ENCODE data around the gene ROCK2. TPM values are rescaled to one million over a fixed set of nuclear protein-coding genes. Genes with fewer than 3 reads are reported as not detected.
A peak's percentile ranks its signal among the peaks of the same experiment; 100 is the strongest.

ROCK2 gene
- total and polyA plus RNA-seq, 9 of the 15 experiments (the other 6 are each of a cell fraction or from before 2014, with no cell fraction given) = 4.9 to 30.6 (median 14.3) TPM

GRCh38 chr2:11338580-11338979, 5.9 kb downstream of the ROCK2 start:
- intact Hi-C loops (cut with micrococcal nuclease) (no loop called here), in situ Hi-C loops (cut with MboI) (no loop called here)
- Histone ChIP-seq H3K27me3 (ENCODE audit: control insufficient read depth in 2 of 2, insufficient read depth in 2 of 2, low read length in 2 of 2) (no peaks in the 10 kb centered on the region), H3K4me1 (replicated peaks in 1 of 2; ENCODE audit: control insufficient read depth in 2 of 2, insufficient read depth in 2 of 2, low read length in 2 of 2) (peaks cover under 1 to 15% of the 10 kb centered on the region in 2 experiments), H3K9me1 (ENCODE audit: control insufficient read depth, insufficient read depth, low read length) (no peaks in the 10 kb centered on the region), H3K36me3 (ENCODE audit: control insufficient read depth, insufficient read depth, low read length) (0 out of 3 replicates have a peak, but pooled peaks cover 3% of the 10 kb centered on the region), H3K27ac (ENCODE audit: extremely low read depth, low read depth, low read length) (no peak overlapping the region), H3K9me3 (replicated peaks; ENCODE audit: control insufficient read depth, insufficient read depth, low read depth, low read length) (no peaks in the 10 kb centered on the region), H2AFZ (ENCODE audit: low read depth, low read length) (no peak overlapping the region), H3K79me2 (ENCODE audit: control insufficient read depth, insufficient read depth, low read length) (peaks cover 97% of the 10 kb centered on the region), H3K9ac (ENCODE audit: insufficient read depth in 1 of 2, low read depth in 2 of 2, low read length in 2 of 2) (no peak overlapping the region), H4K20me1 (replicated peaks; ENCODE audit: control insufficient read depth, insufficient read depth, low read length) (peaks cover 23% of the 10 kb centered on the region), H3K4me3 (no peak overlapping the region), H3K4me2 (ENCODE audit: insufficient read depth, low read length) (no peak overlapping the region)
- FAIRE-seq = no peak
- no peak for DNase-seq (ENCODE audit: extremely low read depth in 1 of 4, low spot score in 3 of 4)
- ChIA-PET POLR2A (no interaction called here), CTCF (ENCODE audit: low intra/inter-chr PET ratio) (no interaction called here)
- no TSS peak for BruUV-seq (replicated peaks)
- no peak for ATAC-seq
- WGBS (ENCODE audit: insufficient coverage, low coverage, missing lambda C conversion rate) = 90% methylated on average over 5 of the region's 5 CpGs
- TF ChIP-seq BRF1 (IDR thresholded peaks at IDR 0.05; ENCODE audit: borderline replicate concordance, extremely low read depth, insufficient read length) (no peak), ZNF507 (tag; conservative IDR thresholded peaks at IDR 0.05) (no peak), ARNT (IDR thresholded peaks at IDR 0.05) (no peak), ZNF316 (IDR thresholded peaks at IDR 0.05) (peak; percentile 91), C11orf30 (IDR thresholded peaks at IDR 0.05; ENCODE audit: low read depth) (peak; percentile 76), ZNF551 (CRISPR knock-in tag; IDR thresholded peaks at IDR 0.05) (no peak), MAFG (tag; conservative IDR thresholded peaks at IDR 0.05) (peak; percentile 57), TBL1XR1 (IDR thresholded peaks at IDR 0.05; ENCODE audit: low read length in 2 of 2) (no peak), MAFF (IDR thresholded peaks at IDR 0.05; ENCODE audit: low read length) (peak; percentile 60), HSF4 (CRISPR knock-in tag; IDR thresholded peaks at IDR 0.05; ENCODE audit: borderline replicate concordance) (no peak), MAFK (IDR thresholded peaks at IDR 0.05; ENCODE audit: low read length) (peak; percentile 63), ZSCAN29 (IDR thresholded peaks at IDR 0.05) (no peak), ZFP91 (CRISPR knock-in tag; IDR thresholded peaks at IDR 0.05) (no peak), MXI1 (IDR thresholded peaks at IDR 0.05; ENCODE audit: low read depth, low read length) (no peak), CHD4 (IDR thresholded peaks at IDR 0.05; ENCODE audit: insufficient read depth, insufficient replicate concordance, low read depth, low read length, poor library complexity, severe bottlenecking) (no peak)
- TF ChIP-seq, protein P1, sequence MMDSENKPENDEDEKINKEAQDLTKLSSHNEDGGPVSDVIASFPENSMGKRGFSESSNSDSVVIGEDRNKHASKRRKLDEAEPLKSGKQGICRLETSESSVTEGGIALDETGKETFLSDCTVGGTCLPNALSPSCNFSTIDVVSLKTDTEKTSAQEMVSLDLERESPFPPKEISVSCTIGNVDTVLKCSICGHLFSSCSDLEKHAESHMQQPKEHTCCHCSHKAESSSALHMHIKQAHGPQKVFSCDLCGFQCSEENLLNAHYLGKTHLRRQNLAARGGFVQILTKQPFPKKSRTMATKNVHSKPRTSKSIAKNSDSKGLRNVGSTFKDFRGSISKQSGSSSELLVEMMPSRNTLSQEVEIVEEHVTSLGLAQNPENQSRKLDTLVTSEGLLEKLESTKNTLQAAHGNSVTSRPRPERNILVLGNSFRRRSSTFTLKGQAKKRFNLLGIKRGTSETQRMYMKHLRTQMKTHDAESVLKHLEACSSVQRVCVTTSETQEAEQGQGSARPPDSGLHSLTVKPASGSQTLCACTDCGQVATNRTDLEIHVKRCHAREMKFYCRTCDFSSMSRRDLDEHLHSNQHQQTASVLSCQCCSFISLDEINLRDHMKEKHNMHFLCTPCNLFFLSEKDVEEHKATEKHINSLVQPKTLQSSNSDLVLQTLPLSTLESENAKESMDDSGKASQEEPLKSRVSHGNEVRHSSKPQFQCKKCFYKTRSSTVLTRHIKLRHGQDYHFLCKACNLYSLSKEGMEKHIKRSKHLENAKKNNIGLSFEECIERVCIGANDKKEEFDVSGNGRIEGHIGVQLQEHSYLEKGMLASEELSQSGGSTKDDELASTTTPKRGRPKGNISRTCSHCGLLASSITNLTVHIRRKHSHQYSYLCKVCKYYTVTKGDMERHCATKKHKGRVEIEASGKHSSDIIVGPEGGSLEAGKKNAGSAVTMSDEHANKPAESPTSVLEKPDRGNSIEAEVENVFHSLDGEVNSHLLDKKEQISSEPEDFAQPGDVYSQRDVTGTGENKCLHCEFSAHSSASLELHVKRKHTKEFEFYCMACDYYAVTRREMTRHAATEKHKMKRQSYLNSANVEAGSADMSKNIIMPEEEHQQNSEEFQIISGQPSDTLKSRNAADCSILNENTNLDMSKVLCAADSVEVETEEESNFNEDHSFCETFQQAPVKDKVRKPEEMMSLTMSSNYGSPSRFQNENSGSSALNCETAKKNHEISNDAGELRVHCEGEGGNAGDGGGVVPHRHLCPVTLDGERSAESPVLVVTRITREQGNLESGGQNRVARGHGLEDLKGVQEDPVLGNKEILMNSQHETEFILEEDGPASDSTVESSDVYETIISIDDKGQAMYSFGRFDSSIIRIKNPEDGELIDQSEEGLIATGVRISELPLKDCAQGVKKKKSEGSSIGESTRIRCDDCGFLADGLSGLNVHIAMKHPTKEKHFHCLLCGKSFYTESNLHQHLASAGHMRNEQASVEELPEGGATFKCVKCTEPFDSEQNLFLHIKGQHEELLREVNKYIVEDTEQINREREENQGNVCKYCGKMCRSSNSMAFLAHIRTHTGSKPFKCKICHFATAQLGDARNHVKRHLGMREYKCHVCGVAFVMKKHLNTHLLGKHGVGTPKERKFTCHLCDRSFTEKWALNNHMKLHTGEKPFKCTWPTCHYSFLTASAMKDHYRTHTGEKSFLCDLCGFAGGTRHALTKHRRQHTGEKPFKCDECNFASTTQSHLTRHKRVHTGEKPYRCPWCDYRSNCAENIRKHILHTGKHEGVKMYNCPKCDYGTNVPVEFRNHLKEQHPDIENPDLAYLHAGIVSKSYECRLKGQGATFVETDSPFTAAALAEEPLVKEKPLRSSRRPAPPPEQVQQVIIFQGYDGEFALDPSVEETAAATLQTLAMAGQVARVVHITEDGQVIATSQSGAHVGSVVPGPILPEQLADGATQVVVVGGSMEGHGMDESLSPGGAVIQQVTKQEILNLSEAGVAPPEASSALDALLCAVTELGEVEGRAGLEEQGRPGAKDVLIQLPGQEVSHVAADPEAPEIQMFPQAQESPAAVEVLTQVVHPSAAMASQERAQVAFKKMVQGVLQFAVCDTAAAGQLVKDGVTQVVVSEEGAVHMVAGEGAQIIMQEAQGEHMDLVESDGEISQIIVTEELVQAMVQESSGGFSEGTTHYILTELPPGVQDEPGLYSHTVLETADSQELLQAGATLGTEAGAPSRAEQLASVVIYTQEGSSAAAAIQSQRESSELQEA (IDR thresholded peaks at IDR 0.05; ENCODE audit: low read depth) = no peak
